ENCODE results near the gene GRID1. TPM values are rescaled to one million over a fixed set of nuclear protein-coding genes. Genes with fewer than 3 reads are reported as not detected.

The GRID1 gene
- total and polyA plus RNA-seq, 2 experiments from 2014 or later: not detected

- H3K79me2 ChIP-seq (ENCODE audit: insufficient read depth): no peaks in the 10 kb centered on the region
- no peak overlapping the region for H3K4me3 ChIP-seq
- no peaks in the 10 kb centered on the region for H3K36me3 ChIP-seq (ENCODE audit: low read depth)
- no peak overlapping the region for H3K27ac ChIP-seq
- H3F3A ChIP-seq (ENCODE audit: insufficient read depth): no peaks in the 10 kb centered on the region
- no peaks in the 10 kb centered on the region for H3K4me1 ChIP-seq (ENCODE audit: insufficient read depth)
- TF ChIP-seq EZH2phosphoT487 (IDR thresholded peaks at IDR 0.05; ENCODE audit: insufficient read depth, low read depth): no peak
- TF ChIP-seq EZH2 (IDR thresholded peaks at IDR 0.05; ENCODE audit: insufficient read depth, poor library complexity, severe bottlenecking): no peak
- H2AFZ ChIP-seq: no peak overlapping the region
- H3K4me2 ChIP-seq (ENCODE audit: unreplicated experiment): no peak overlapping the region
- no peaks in the 10 kb centered on the region for H4K20me1 ChIP-seq (ENCODE audit: insufficient read depth)
- H3K9ac ChIP-seq: no peak overlapping the region
- H3K27me3 ChIP-seq (replicated peaks; ENCODE audit: insufficient read depth): no peaks in the 10 kb centered on the region
- no peak for DNase-seq
- in situ Hi-C loops (cut with MboI): no loop called here
- H3K9me2 ChIP-seq (ENCODE audit: insufficient read depth): no peaks in the 10 kb centered on the region
- H3K9me3 ChIP-seq (ENCODE audit: low read depth): no peaks in the 10 kb centered on the region
- WGBS, 2 experiments (ENCODE audit: low coverage in 1 of 2, low lambda C conversion rate in 2 of 2, missing lambda C conversion rate in 2 of 2): 20 to 46% methylated on average over 1 of the region's 1 CpG
These were observed 715.7 kb downstream of the GRID1 start for GRCh38 chr10:85650791-85651496.

- no peaks in the 10 kb centered on the region for H3K4me1 ChIP-seq (ENCODE audit: insufficient read depth)
- no peaks in the 10 kb centered on the region for H3K9me2 ChIP-seq (ENCODE audit: insufficient read depth)
- in situ Hi-C loops (cut with MboI): no loop called here
- 16 to 17% methylated on average over 4 of the region's 4 CpGs for WGBS, 2 experiments (ENCODE audit: low coverage in 1 of 2, low lambda C conversion rate in 2 of 2, missing lambda C conversion rate in 2 of 2)
- H3K4me2 ChIP-seq (ENCODE audit: unreplicated experiment): no peak overlapping the region
- H3K4me3 ChIP-seq: no peak overlapping the region
- H3K27me3 ChIP-seq (replicated peaks; ENCODE audit: insufficient read depth): no peaks in the 10 kb centered on the region
- H3K36me3 ChIP-seq (ENCODE audit: low read depth): no peaks in the 10 kb centered on the region
- H3K9me3 ChIP-seq (ENCODE audit: low read depth): no peaks in the 10 kb centered on the region
- no peak overlapping the region for H3K27ac ChIP-seq
- H4K20me1 ChIP-seq (ENCODE audit: insufficient read depth): no peaks in the 10 kb centered on the region
- H3F3A ChIP-seq (ENCODE audit: insufficient read depth): no peaks in the 10 kb centered on the region
- H2AFZ ChIP-seq: no peak overlapping the region
- no peak for TF ChIP-seq EZH2 (IDR thresholded peaks at IDR 0.05; ENCODE audit: insufficient read depth, poor library complexity, severe bottlenecking)
- TF ChIP-seq EZH2phosphoT487 (IDR thresholded peaks at IDR 0.05; ENCODE audit: insufficient read depth, low read depth): no peak
- no peak overlapping the region for H3K9ac ChIP-seq
- no peaks in the 10 kb centered on the region for H3K79me2 ChIP-seq (ENCODE audit: insufficient read depth)
- DNase-seq: no peak
These were observed 717.1 kb downstream of the GRID1 start for GRCh38 chr10:85649461-85649860.

- Histone ChIP-seq H4K20me1 (ENCODE audit: insufficient read depth) (no peaks in the 10 kb centered on the region), H3K36me3 (ENCODE audit: low read depth) (no peaks in the 10 kb centered on the region), H3K4me3 (no peak overlapping the region), H2AFZ (no peak overlapping the region), H3K9me3 (ENCODE audit: low read depth) (no peaks in the 10 kb centered on the region), H3K9ac (no peak overlapping the region), H3K79me2 (ENCODE audit: insufficient read depth) (no peaks in the 10 kb centered on the region), H3K27me3 (replicated peaks; ENCODE audit: insufficient read depth) (no peaks in the 10 kb centered on the region), H3F3A (ENCODE audit: insufficient read depth) (no peaks in the 10 kb centered on the region), H3K4me2 (ENCODE audit: unreplicated experiment) (no peak overlapping the region), H3K27ac (no peak overlapping the region), H3K4me1 (ENCODE audit: insufficient read depth) (no peaks in the 10 kb centered on the region), H3K9me2 (ENCODE audit: insufficient read depth) (no peaks in the 10 kb centered on the region)
- 21 to 28% methylated on average over 6 of the region's 6 CpGs for WGBS, 2 experiments (ENCODE audit: low coverage in 1 of 2, low lambda C conversion rate in 2 of 2, missing lambda C conversion rate in 2 of 2)
- in situ Hi-C loops (cut with MboI): no loop called here
- TF ChIP-seq EZH2phosphoT487 (IDR thresholded peaks at IDR 0.05; ENCODE audit: insufficient read depth, low read depth) (no peak), EZH2 (IDR thresholded peaks at IDR 0.05; ENCODE audit: insufficient read depth, poor library complexity, severe bottlenecking) (no peak)
- no peak for DNase-seq
These were observed 718.3 kb downstream of the GRID1 start for GRCh38 chr10:85648279-85648754.

- Histone ChIP-seq H3K27me3 (replicated peaks; ENCODE audit: insufficient read depth) (no peaks in the 10 kb centered on the region), H3K9me3 (ENCODE audit: low read depth) (no peaks in the 10 kb centered on the region), H2AFZ (no peak overlapping the region), H3F3A (ENCODE audit: insufficient read depth) (no peaks in the 10 kb centered on the region), H3K27ac (no peak overlapping the region), H3K9ac (no peak overlapping the region), H3K36me3 (ENCODE audit: low read depth) (no peaks in the 10 kb centered on the region), H3K4me1 (ENCODE audit: insufficient read depth) (no peaks in the 10 kb centered on the region), H4K20me1 (ENCODE audit: insufficient read depth) (no peaks in the 10 kb centered on the region), H3K4me2 (ENCODE audit: unreplicated experiment) (no peak overlapping the region), H3K9me2 (ENCODE audit: insufficient read depth) (no peaks in the 10 kb centered on the region), H3K4me3 (no peak overlapping the region), H3K79me2 (ENCODE audit: insufficient read depth) (no peaks in the 10 kb centered on the region)
- DNase-seq: no peak
- in situ Hi-C loops (cut with MboI): no loop called here
- 47 to 52% methylated on average over 5 of the region's 5 CpGs for WGBS, 2 experiments (ENCODE audit: low coverage in 1 of 2, low lambda C conversion rate in 2 of 2, missing lambda C conversion rate in 2 of 2)
- TF ChIP-seq EZH2 (IDR thresholded peaks at IDR 0.05; ENCODE audit: insufficient read depth, poor library complexity, severe bottlenecking) (no peak), EZH2phosphoT487 (IDR thresholded peaks at IDR 0.05; ENCODE audit: insufficient read depth, low read depth) (no peak)
These were observed 718.9 kb downstream of the GRID1 start for GRCh38 chr10:85647741-85648140.
